Liver (tissue), 3 donors: ENCODE measurements around the gene NT5C1A.

Source experiments
- EGR1 ChIP-seq, 2 donors: IDR thresholded peaks; 2 replicates each; pipeline ENCODE4 v1.6.1; 2016 to 2018; ENCODE audit warnings: antibody characterized with exemption in 2 of 2, low read depth in 2 of 2
- RAD21 ChIP-seq, 2 donors: IDR thresholded peaks; 2 replicates each; pipeline ENCODE4 v1.6.1; 2016; ENCODE audit warnings: antibody characterized with exemption in 2 of 2, mild to moderate bottlenecking in 2 of 2
- SP1 ChIP-seq: IDR thresholded peaks from 2 replicates; pipeline ENCODE4 v1.6.1; 2018; ENCODE audit warnings: antibody characterized with exemption, mild to moderate bottlenecking
- TF ChIP-seq, protein P1 (sequence below): fragments of 150-350 bp; IDR thresholded peaks from 2 replicates; pipeline ENCODE4 v1.5.1; 2017; ENCODE audit warnings: improper control_type of control experiment, low read depth, low read length; ENCODE audit not compliant: missing input control
- TF ChIP-seq, protein P2 (sequence below): IDR thresholded peaks from 2 replicates; pipeline ENCODE4 v1.6.1; 2016; ENCODE audit warnings: antibody characterized with exemption
- donor health status: healthy.
- donor health status: healthy.

DNA sequence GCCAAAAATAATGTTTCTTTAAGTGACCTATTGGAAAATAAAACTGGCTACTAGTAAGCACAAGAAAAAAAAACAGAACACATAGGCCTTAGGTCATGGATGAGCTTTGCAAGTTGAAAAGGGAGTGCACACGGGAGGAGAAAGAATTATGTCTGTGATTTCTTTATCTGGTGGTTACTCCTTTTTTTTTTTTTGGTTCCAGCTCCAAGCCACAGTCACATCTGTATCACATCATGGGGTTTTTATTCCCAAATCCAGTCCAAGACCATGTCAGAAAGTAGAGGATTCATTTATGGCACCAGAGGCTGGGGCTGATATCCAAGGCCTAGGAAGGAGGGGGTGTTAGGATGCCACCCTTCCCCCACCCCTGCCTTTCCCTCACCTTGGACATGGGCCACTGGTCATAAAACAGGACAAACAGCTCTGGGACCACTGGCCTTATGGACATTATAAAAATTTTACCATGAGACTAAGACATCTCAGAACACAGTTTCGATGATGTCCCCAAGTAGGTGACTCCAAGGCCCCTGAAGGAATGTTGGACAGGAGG lies 22.2 kb downstream of the NT5C1A start:
- TF ChIP-seq, protein P1, sequence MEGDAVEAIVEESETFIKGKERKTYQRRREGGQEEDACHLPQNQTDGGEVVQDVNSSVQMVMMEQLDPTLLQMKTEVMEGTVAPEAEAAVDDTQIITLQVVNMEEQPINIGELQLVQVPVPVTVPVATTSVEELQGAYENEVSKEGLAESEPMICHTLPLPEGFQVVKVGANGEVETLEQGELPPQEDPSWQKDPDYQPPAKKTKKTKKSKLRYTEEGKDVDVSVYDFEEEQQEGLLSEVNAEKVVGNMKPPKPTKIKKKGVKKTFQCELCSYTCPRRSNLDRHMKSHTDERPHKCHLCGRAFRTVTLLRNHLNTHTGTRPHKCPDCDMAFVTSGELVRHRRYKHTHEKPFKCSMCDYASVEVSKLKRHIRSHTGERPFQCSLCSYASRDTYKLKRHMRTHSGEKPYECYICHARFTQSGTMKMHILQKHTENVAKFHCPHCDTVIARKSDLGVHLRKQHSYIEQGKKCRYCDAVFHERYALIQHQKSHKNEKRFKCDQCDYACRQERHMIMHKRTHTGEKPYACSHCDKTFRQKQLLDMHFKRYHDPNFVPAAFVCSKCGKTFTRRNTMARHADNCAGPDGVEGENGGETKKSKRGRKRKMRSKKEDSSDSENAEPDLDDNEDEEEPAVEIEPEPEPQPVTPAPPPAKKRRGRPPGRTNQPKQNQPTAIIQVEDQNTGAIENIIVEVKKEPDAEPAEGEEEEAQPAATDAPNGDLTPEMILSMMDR = no peak
- TF ChIP-seq EGR1 (IDR thresholded peaks at IDR 0.05; ENCODE audit: low read depth in 2 of 2) (no peak), SP1 (no peak), RAD21 (IDR thresholded peaks at IDR 0.05) (no peak)
- TF ChIP-seq, protein P2, sequence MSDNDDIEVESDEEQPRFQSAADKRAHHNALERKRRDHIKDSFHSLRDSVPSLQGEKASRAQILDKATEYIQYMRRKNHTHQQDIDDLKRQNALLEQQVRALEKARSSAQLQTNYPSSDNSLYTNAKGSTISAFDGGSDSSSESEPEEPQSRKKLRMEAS = no peak
